Loucy (cell line): Measurements from ENCODE around the gene FARP1.

Experiments
- H2AFZ ChIP-seq: fragments of 200-600 bp; sonication (generic); 2 replicates; pipeline ENCODE4 v1.6.0; 2016; ENCODE audit warnings: antibody characterized with exemption, mild to moderate bottlenecking, low read length, moderate library complexity
- H3F3A ChIP-seq: fragments of 200-600 bp; 2 replicates; pipeline ENCODE4 v1.6.0; 2016; ENCODE audit warnings: antibody characterized with exemption, low read depth, mild to moderate bottlenecking
- H3K27me3 ChIP-seq: fragments of 200-600 bp; sonication (generic); 2 replicates; pipeline ENCODE4 v1.6.1; 2014; ENCODE audit warnings: low read length, mild to moderate bottlenecking; ENCODE audit not compliant: insufficient read depth, poor library complexity, severe bottlenecking
- H3K36me3 ChIP-seq: fragments of 200-600 bp; sonication (generic); 2 replicates; pipeline ENCODE4 v1.6.1; 2016; ENCODE audit warnings: low read length; ENCODE audit not compliant: insufficient read depth
- H3K4me1 ChIP-seq: fragments of 200-600 bp; sonication (generic); 2 replicates; pipeline ENCODE4 v1.5.1; 2014; ENCODE audit warnings: low read length, mild to moderate bottlenecking; ENCODE audit not compliant: insufficient read depth, poor library complexity, severe bottlenecking
- H3K4me2 ChIP-seq: fragments of 200-600 bp; sonication (generic); 2 replicates; pipeline ENCODE4 v1.6.0; 2014; ENCODE audit warnings: antibody characterized with exemption, low read length, low read depth, mild to moderate bottlenecking; ENCODE audit not compliant: poor library complexity, severe bottlenecking
- H3K4me3 ChIP-seq: fragments of 200-600 bp; sonication (generic); 2 replicates; pipeline ENCODE4 v1.5.1; 2014; ENCODE audit warnings: low read length, mild to moderate bottlenecking, mixed read lengths; ENCODE audit not compliant: poor library complexity, severe bottlenecking
- H3K79me2 ChIP-seq: fragments of 200-600 bp; sonication (generic); 2 replicates; pipeline ENCODE4 v1.6.1; 2014; ENCODE audit warnings: low read length; ENCODE audit not compliant: insufficient read depth
- H3K9ac ChIP-seq: fragments of 200-600 bp; sonication (generic); 2 replicates; pipeline ENCODE4 v1.6.0; 2014; ENCODE audit warnings: mild to moderate bottlenecking, low read depth, low read length, moderate library complexity; ENCODE audit not compliant: poor library complexity, severe bottlenecking
- H3K9me2 ChIP-seq: fragments of 200-600 bp; sonication (generic); replicated peaks from 2 replicates; pipeline ENCODE4 v1.6.1; 2016; ENCODE audit warnings: low read depth, low read length, mixed read lengths
- H3K9me3 ChIP-seq: fragments of 200-600 bp; sonication (generic); 2 replicates; pipeline ENCODE4 v1.6.1; 2014; ENCODE audit warnings: mild to moderate bottlenecking, antibody characterized with exemption, low read length, low read depth; ENCODE audit not compliant: insufficient read depth
- H4K20me1 ChIP-seq: fragments of 200-600 bp; sonication (generic); 2 replicates; pipeline ENCODE4 v1.6.0; 2014; ENCODE audit warnings: antibody characterized with exemption, low read length, mild to moderate bottlenecking; ENCODE audit not compliant: insufficient read depth, poor library complexity, severe bottlenecking
- EZH2phosphoT487 ChIP-seq: fragments of 200-600 bp; IDR thresholded peaks from 2 replicates; pipeline ENCODE4 v1.6.1; 2018; ENCODE audit warnings: antibody characterized with exemption, mild to moderate bottlenecking, moderate library complexity, borderline replicate concordance
- TF ChIP-seq, protein P1 (sequence below): fragments of 200-600 bp; sonication (generic); conservative IDR thresholded peaks from 2 replicates; pipeline ENCODE4 v1.5.1; 2014; ENCODE audit warnings: mild to moderate bottlenecking, antibody characterized with exemption, low read length

FARP1 gene

DNA sequence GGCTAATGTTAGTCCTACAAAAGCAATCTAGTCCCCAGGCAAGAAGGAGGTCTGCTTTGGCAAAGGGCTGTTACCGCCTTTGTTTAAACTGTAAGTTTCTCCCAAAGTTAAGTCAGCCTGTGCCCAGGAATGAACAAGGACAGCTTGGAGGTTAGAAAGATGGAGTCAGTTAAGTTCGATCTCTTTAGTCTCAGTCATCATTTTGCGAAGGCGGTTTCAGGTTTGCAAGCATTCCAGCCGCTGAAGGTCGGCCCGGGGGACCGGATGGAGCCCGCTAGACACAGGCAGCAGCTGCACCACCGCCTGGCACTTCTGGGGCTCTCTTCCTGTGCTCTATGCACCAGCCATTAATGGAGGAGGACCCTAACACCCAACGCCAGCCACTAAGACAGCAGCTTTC is 342.7 kb downstream of the FARP1 start:
- peaks cover 66% of the 10 kb centered on the region for H4K20me1 ChIP-seq
- H3K27me3 ChIP-seq = no peaks in the 10 kb centered on the region
- H3K4me3 ChIP-seq = no peak overlapping the region
- H3K36me3 ChIP-seq = peaks cover 14% of the 10 kb centered on the region
- peaks cover 89% of the 10 kb centered on the region for H3K79me2 ChIP-seq
- H2AFZ ChIP-seq = no peak overlapping the region
- no peak overlapping the region for H3K4me2 ChIP-seq
- H3K9ac ChIP-seq = no peak overlapping the region
- TF ChIP-seq, protein P1, sequence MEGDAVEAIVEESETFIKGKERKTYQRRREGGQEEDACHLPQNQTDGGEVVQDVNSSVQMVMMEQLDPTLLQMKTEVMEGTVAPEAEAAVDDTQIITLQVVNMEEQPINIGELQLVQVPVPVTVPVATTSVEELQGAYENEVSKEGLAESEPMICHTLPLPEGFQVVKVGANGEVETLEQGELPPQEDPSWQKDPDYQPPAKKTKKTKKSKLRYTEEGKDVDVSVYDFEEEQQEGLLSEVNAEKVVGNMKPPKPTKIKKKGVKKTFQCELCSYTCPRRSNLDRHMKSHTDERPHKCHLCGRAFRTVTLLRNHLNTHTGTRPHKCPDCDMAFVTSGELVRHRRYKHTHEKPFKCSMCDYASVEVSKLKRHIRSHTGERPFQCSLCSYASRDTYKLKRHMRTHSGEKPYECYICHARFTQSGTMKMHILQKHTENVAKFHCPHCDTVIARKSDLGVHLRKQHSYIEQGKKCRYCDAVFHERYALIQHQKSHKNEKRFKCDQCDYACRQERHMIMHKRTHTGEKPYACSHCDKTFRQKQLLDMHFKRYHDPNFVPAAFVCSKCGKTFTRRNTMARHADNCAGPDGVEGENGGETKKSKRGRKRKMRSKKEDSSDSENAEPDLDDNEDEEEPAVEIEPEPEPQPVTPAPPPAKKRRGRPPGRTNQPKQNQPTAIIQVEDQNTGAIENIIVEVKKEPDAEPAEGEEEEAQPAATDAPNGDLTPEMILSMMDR = no peak
- no peak for TF ChIP-seq EZH2phosphoT487
- no peaks in the 10 kb centered on the region for H3K9me3 ChIP-seq
- peaks cover 53% of the 10 kb centered on the region for H3K4me1 ChIP-seq
- no peaks in the 10 kb centered on the region; the same call in 1 of the 2 replicates for H3F3A ChIP-seq
- no peaks in the 10 kb centered on the region for H3K9me2 ChIP-seq

DNA sequence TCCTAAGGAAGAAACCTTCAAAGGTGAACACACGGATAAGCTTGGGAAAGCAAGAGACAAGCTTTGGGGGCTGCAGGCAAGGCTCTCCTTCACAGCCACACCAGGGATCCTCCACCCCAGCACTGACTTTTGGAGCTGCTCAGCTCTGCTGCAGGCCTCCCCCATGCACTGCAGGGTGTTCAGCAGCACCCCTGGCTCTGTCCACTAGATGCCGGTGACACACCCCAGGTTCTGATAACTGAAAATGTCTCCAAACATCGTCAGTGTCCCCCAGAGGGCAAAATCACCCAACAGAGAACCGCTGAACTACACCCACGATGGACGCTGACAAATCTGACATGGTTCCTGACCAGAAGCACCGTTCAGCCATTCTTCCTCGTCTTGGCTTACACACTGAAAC is 343.5 kb downstream of the FARP1 start:
- Histone ChIP-seq H3K9me3 (no peaks in the 10 kb centered on the region), H2AFZ (no peak overlapping the region), H3K4me1 (peaks cover 58% of the 10 kb centered on the region), H3K79me2 (peaks cover 90% of the 10 kb centered on the region), H3K4me2 (no peak overlapping the region), H3K9me2 (no peaks in the 10 kb centered on the region), H3K27me3 (no peaks in the 10 kb centered on the region), H4K20me1 (peaks cover 65% of the 10 kb centered on the region), H3K4me3 (no peak overlapping the region), H3F3A (no peaks in the 10 kb centered on the region; the same call in 1 of the 2 replicates), H3K36me3 (peaks cover 5% of the 10 kb centered on the region; the same call in 1 of the 2 replicates), H3K9ac (no peak overlapping the region)
- TF ChIP-seq, protein P1 = no peak
- TF ChIP-seq EZH2phosphoT487 = no peak

DNA sequence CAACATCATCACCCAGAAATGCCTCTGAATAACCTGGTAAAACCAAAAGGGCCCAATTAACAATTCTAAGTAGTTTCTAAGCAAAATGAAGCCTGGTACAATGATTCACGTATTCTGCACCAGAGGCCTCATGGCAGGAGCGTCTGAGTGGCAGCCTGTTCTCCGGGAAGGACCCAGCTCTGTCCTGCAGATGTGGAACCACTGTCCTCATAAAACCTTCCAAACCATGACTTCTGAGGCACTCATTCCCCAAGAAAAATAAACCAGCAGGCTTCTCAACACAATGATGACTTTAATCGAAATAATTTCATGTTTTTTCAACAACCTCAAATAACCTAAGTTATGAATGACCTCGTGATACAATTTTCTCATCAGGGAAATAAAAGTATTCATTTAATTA is 344.1 kb downstream of the FARP1 start:
- Histone ChIP-seq H3K9me2 (no peaks in the 10 kb centered on the region), H3K27me3 (no peaks in the 10 kb centered on the region), H3K9me3 (no peaks in the 10 kb centered on the region), H2AFZ (no peak overlapping the region), H3F3A (no peaks in the 10 kb centered on the region; the same call in 1 of the 2 replicates), H3K4me3 (no peak overlapping the region), H3K9ac (no peak overlapping the region), H3K79me2 (peaks cover 94% of the 10 kb centered on the region), H3K4me2 (no peak overlapping the region), H4K20me1 (peaks cover 62% of the 10 kb centered on the region), H3K4me1 (peaks cover 63% of the 10 kb centered on the region), H3K36me3 (no peaks in the 10 kb centered on the region; the same call in 1 of the 2 replicates)
- TF ChIP-seq, protein P1 = no peak
- TF ChIP-seq EZH2phosphoT487 = no peak
